Liver (tissue), 9 donors: ENCODE results near the gene TTF2. TPM values are rescaled to one million over a fixed set of nuclear protein-coding genes. Genes with fewer than 3 reads are reported as not detected.

Experiments used
- DNase-seq: peaks from one replicate; pipeline ENCODE4 v3.0.0-alpha.2; 2017; ENCODE audit warnings: low spot score
- H3K27ac ChIP-seq, 2 donors: one replicate each; pipeline ENCODE4 v1.7.0; 2013; ENCODE audit warnings: inconsistent platforms in 2 of 2, low read length in 2 of 2, control low read depth in 1 of 2, low read depth in 1 of 2, mild to moderate bottlenecking in 1 of 2
- H3K27me3 ChIP-seq, 4 donors: one replicate each; pipeline versions ENCODE4 v1.6.1 to v1.7.0; 2013; ENCODE audit warnings: low read length in 3 of 4, inconsistent platforms in 1 of 4, mild to moderate bottlenecking in 1 of 4, moderate library complexity in 1 of 4; ENCODE audit not compliant: control insufficient read depth in 4 of 4, insufficient read depth in 4 of 4
- H3K36me3 ChIP-seq, 4 donors: one replicate each; pipeline versions ENCODE4 v1.6.1 to v1.7.0; 2013; ENCODE audit warnings: low read length in 3 of 4, mild to moderate bottlenecking in 3 of 4, low read depth in 1 of 4, moderate library complexity in 1 of 4; ENCODE audit not compliant: control insufficient read depth in 4 of 4, insufficient read depth in 3 of 4
- H3K4me1 ChIP-seq, 4 donors: one replicate each; pipeline versions ENCODE4 v1.6.1 to v1.7.0; 2013; ENCODE audit warnings: low read length in 3 of 4, mild to moderate bottlenecking in 3 of 4, moderate library complexity in 1 of 4; ENCODE audit not compliant: control insufficient read depth in 4 of 4, insufficient read depth in 4 of 4
- H3K4me3 ChIP-seq, 3 donors: one replicate each; pipeline versions ENCODE4 v1.6.1 to v1.7.0; 2013; ENCODE audit warnings: low read length in 3 of 3, control low read depth in 1 of 3, low read depth in 1 of 3, mild to moderate bottlenecking in 1 of 3
- H3K9ac ChIP-seq, 2 donors: one replicate each; pipeline ENCODE4 v1.7.0; 2013; ENCODE audit warnings: low read length in 2 of 2, mild to moderate bottlenecking in 2 of 2, moderate library complexity in 2 of 2, control low read depth in 1 of 2, low read depth in 1 of 2
- H3K9me3 ChIP-seq, 4 donors: one replicate each; pipeline versions ENCODE4 v1.6.1 to v1.7.0; 2013; ENCODE audit warnings: low read length in 3 of 4; ENCODE audit not compliant: control insufficient read depth in 4 of 4
- ATF3 ChIP-seq: IDR thresholded peaks from 2 replicates; pipeline ENCODE4 v1.6.1; 2016; ENCODE audit warnings: antibody characterized with exemption
- CTCF ChIP-seq: fragments of 150-350 bp; IDR thresholded peaks from 2 replicates; pipeline ENCODE4 v1.5.1; 2017; ENCODE audit warnings: improper control_type of control experiment, low read depth, low read length; ENCODE audit not compliant: missing input control
- FOXA1 ChIP-seq: IDR thresholded peaks from 2 replicates; pipeline ENCODE4 v1.6.1; 2016; ENCODE audit warnings: antibody characterized with exemption
- FOXA2 ChIP-seq: IDR thresholded peaks from 2 replicates; pipeline ENCODE4 v1.6.1; 2016; ENCODE audit warnings: antibody characterized with exemption
- GABPA ChIP-seq, 2 donors: IDR thresholded peaks in 1 of 2; conservative IDR thresholded peaks in 1 of 2; 2 replicates each; pipeline ENCODE4 v1.6.1; 2016; ENCODE audit warnings: antibody characterized with exemption in 2 of 2, mild to moderate bottlenecking in 1 of 2, moderate library complexity in 1 of 2
- HNF4A ChIP-seq, 2 donors: conservative IDR thresholded peaks; 2 replicates each; pipeline ENCODE4 v1.6.1; 2016; ENCODE audit warnings: antibody characterized with exemption in 2 of 2, mild to moderate bottlenecking in 2 of 2
- HNF4G ChIP-seq: IDR thresholded peaks from 2 replicates; pipeline ENCODE4 v1.6.1; 2016; ENCODE audit warnings: antibody characterized with exemption
- JUND ChIP-seq, 2 donors: IDR thresholded peaks; 2 replicates each; pipeline ENCODE4 v1.6.1; 2016; ENCODE audit warnings: antibody characterized with exemption in 2 of 2
- MAX ChIP-seq: IDR thresholded peaks from 2 replicates; pipeline ENCODE4 v1.6.1; 2016; ENCODE audit warnings: antibody characterized with exemption
- NR2F2 ChIP-seq: IDR thresholded peaks from 2 replicates; pipeline ENCODE4 v1.6.1; 2016; ENCODE audit warnings: antibody characterized with exemption
- RAD21 ChIP-seq, 2 donors: IDR thresholded peaks; 2 replicates each; pipeline ENCODE4 v1.6.1; 2016; ENCODE audit warnings: antibody characterized with exemption in 2 of 2, mild to moderate bottlenecking in 2 of 2
- REST ChIP-seq: IDR thresholded peaks from 2 replicates; pipeline ENCODE4 v1.6.1; 2016; ENCODE audit warnings: antibody characterized with exemption, mild to moderate bottlenecking
- RXRA ChIP-seq, 2 donors: IDR thresholded peaks; 2 replicates each; pipeline ENCODE4 v1.6.1; 2017 to 2018; ENCODE audit warnings: antibody characterized with exemption in 2 of 2, mild to moderate bottlenecking in 1 of 2
- SP1 ChIP-seq: IDR thresholded peaks from 2 replicates; pipeline ENCODE4 v1.6.1; 2018; ENCODE audit warnings: antibody characterized with exemption, mild to moderate bottlenecking
- TAF1 ChIP-seq: conservative IDR thresholded peaks from 2 replicates; pipeline ENCODE4 v1.6.1; 2016; ENCODE audit warnings: antibody characterized with exemption, mild to moderate bottlenecking
- YY1 ChIP-seq: IDR thresholded peaks from 2 replicates; pipeline ENCODE4 v1.6.1; 2016; ENCODE audit warnings: antibody characterized with exemption, mild to moderate bottlenecking
- ZBTB33 ChIP-seq: IDR thresholded peaks from 2 replicates; pipeline ENCODE4 v1.6.1; 2016; ENCODE audit warnings: antibody characterized with exemption
- WGBS: extraction: QIAGEN DNeasy Blood & Tissue Kit; methylation state at CpG from one replicate; pipeline ENCODE4 v1.1.7; 2013; 5-methylcytosine and 5-hydroxymethylcytosine counted together
- polyA plus RNA-seq, 2 donors: library from polyadenylated mRNA; stranded (reverse) in 1 of 2; unstranded in 1 of 2; fragments of 200-250 nt in 1 of 2; fragments of >200 nt in 1 of 2; fragmentation: Nextera tagmentation in 1 of 2; extraction: Ambion mirVana in 1 of 2; gene quantifications; one replicate each; pipeline versions ENCODE4 v1.2.1 to v1.2.3, GENCODE V29; 2013 to 2015
- total RNA-seq, 2 donors: library from RNA; depleted of rRNA; stranded (reverse); fragments of >200 nt; gene quantifications; one replicate each; pipeline ENCODE4 v1.2.3, GENCODE V29; 2014
- donor health status: healthy.
- donor health status: healthy.
- donor health status: healthy.
- donor health status: healthy.
- donor health status: healthy.

TTF2 gene
- total and polyA plus RNA-seq, 4 donors = 1.3 to 16.9 (median 2.8) TPM

GRCh38 chr1:117093091-117093534 lies 33.0 kb downstream of the TTF2 start:
- no peak for DNase-seq
- TF ChIP-seq FOXA2 (no peak), NR2F2 (no peak), MAX (no peak), ATF3 (no peak), JUND (IDR thresholded peaks at IDR 0.05) (no peak)
- no peak overlapping the region for H3K9ac ChIP-seq
- H3K27ac ChIP-seq = no peak overlapping the region
- no peaks in the 10 kb centered on the region for H3K4me1 ChIP-seq
- no peaks in the 10 kb centered on the region for H3K9me3 ChIP-seq
- no peak overlapping the region for H3K4me3 ChIP-seq
- H3K36me3 ChIP-seq = peaks cover 5 to 15% (median 9%) of the 10 kb centered on the region in 4 donors
- WGBS = 87% methylated on average over 7 of the region's 7 CpGs
- H3K27me3 ChIP-seq = no peaks in the 10 kb centered on the region

- Histone ChIP-seq H3K27ac (no peak overlapping the region), H3K36me3 (peaks cover 5 to 22% (median 8%) of the 10 kb centered on the region in 4 donors), H3K4me3 (no peak overlapping the region), H3K4me1 (no peaks in the 10 kb centered on the region), H3K27me3 (no peaks in the 10 kb centered on the region), H3K9ac (no peak overlapping the region), H3K9me3 (no peaks in the 10 kb centered on the region)
- TF ChIP-seq TAF1 (no peak), JUND (IDR thresholded peaks at IDR 0.05) (no peak), RXRA (IDR thresholded peaks at IDR 0.05) (no peak), SP1 (no peak), YY1 (no peak), HNF4A (conservative IDR thresholded peaks at IDR 0.05) (no peak), NR2F2 (no peak), MAX (no peak), CTCF (no peak), RAD21 (IDR thresholded peaks at IDR 0.05) (no peak), FOXA1 (no peak), GABPA (IDR thresholded peaks at IDR 0.05 in 1 of 2, conservative IDR thresholded peaks at IDR 0.05 in 1 of 2) (no peak), REST (no peak), ZBTB33 (no peak), HNF4G (no peak), ATF3 (no peak), FOXA2 (no peak)
- DNase-seq = no peak
- 97% methylated on average over 6 of the region's 6 CpGs for WGBS
Observed at GRCh38 chr1:117093870-117094621, 33.9 kb downstream of the TTF2 start.
